ENCODE measurements around the gene DOK3. TPM values are rescaled to one million over a fixed set of nuclear protein-coding genes. Genes with fewer than 3 reads are reported as not detected.

The DOK3 gene
- total and polyA plus RNA-seq, 2 experiments from 2014 or later, result 2.2 to 11.1 TPM

- Histone ChIP-seq H3K4me2 (peak within 1 kb of the TSS; percentile 92), H3K9me2 (ENCODE audit: insufficient read depth) (no peaks in the 10 kb centered on the region), H3K4me1 (ENCODE audit: insufficient read depth) (peaks cover 54% of the 10 kb centered on the region), H3K36me3 (ENCODE audit: insufficient read depth) (peaks cover 8% of the 10 kb centered on the region; the same call in 1 of the 2 replicates), H3K4me3 (peak within 1 kb of the TSS; percentile 97), H3K27ac (ENCODE audit: low read depth) (no peak within 1 kb of the TSS), H4K20me1 (replicated peaks; ENCODE audit: insufficient read depth) (peaks cover 35% of the 10 kb centered on the region), H3F3A (replicated peaks; ENCODE audit: low read depth) (peaks cover 31% of the 10 kb centered on the region), H3K27me3 (ENCODE audit: insufficient read depth) (no peaks in the 10 kb centered on the region), H3K79me2 (replicated peaks; ENCODE audit: insufficient read depth) (peaks cover 44% of the 10 kb centered on the region), H2AFZ (peak within 1 kb of the TSS; percentile 43; the same call in 1 of the 2 replicates)
- H3K9me3 Mint-ChIP-seq, result no peaks in the 10 kb centered on the region
- peaks cover 65% of the 10 kb centered on the region for H3K4me1 Mint-ChIP-seq
- H3K36me3 Mint-ChIP-seq (ENCODE audit: low read depth), result peaks cover 36% of the 10 kb centered on the region
- peak within 1 kb of the TSS; percentile 92 for H3K27ac Mint-ChIP-seq
- peak; percentile 26 for ATAC-seq
- H3K4me3 Mint-ChIP-seq, result peak within 1 kb of the TSS; percentile 83
- TF ChIP-seq CTCF (conservative IDR thresholded peaks at IDR 0.05; ENCODE audit: low read depth in 2 of 2) (no peak), POLR2AphosphoS5 (IDR thresholded peaks at IDR 0.05; ENCODE audit: low read depth) (peak; percentile 74)
- peak; percentile 80 for DNase-seq (ENCODE audit: low spot score)
- H3K27me3 Mint-ChIP-seq (ENCODE audit: insufficient read depth, low read depth, poor library complexity), result peaks cover 28% of the 10 kb centered on the region
These were observed 36.1 kb downstream of the DOK3 start, which contains the start of gene DBN1 for GRCh38 chr5:177473443-177474001. Gene DBN1 (minus strand): TSS chr5:177473634. CDS start chr5:177473521, 113 bp downstream.

GRCh38 chr5:177472460-177473442 is 36.9 kb downstream of the DOK3 start:
- Histone ChIP-seq H3F3A (replicated peaks; ENCODE audit: low read depth) (peaks cover 35% of the 10 kb centered on the region), H3K9me2 (ENCODE audit: insufficient read depth) (no peaks in the 10 kb centered on the region), H3K79me2 (replicated peaks; ENCODE audit: insufficient read depth) (peaks cover 50% of the 10 kb centered on the region), H3K36me3 (ENCODE audit: insufficient read depth) (peaks cover 15% of the 10 kb centered on the region; the same call in 1 of the 2 replicates), H3K4me2 (peak overlapping the region; percentile 92), H3K4me3 (peak overlapping the region; percentile 97), H3K27ac (ENCODE audit: low read depth) (peak overlapping the region; percentile 55; the same call in 1 of the 2 replicates), H3K27me3 (ENCODE audit: insufficient read depth) (no peaks in the 10 kb centered on the region), H3K4me1 (ENCODE audit: insufficient read depth) (peaks cover 54% of the 10 kb centered on the region), H4K20me1 (replicated peaks; ENCODE audit: insufficient read depth) (peaks cover 37% of the 10 kb centered on the region), H2AFZ (no peak overlapping the region)
- peak; percentile 49 for TF ChIP-seq POLR2AphosphoS5 (IDR thresholded peaks at IDR 0.05; ENCODE audit: low read depth)
- no peak for TF ChIP-seq ETS1 (IDR thresholded peaks at IDR 0.05)
- Mint-ChIP-seq H3K27ac (peak overlapping the region; percentile 92), H3K9me3 (no peaks in the 10 kb centered on the region), H3K4me1 (peaks cover 59% of the 10 kb centered on the region), H3K4me3 (peak overlapping the region; percentile 83), H3K27me3 (ENCODE audit: insufficient read depth, low read depth, poor library complexity) (peaks cover 30% of the 10 kb centered on the region), H3K36me3 (ENCODE audit: low read depth) (peaks cover 43% of the 10 kb centered on the region)
- peak; percentile 8 for ATAC-seq
- DNase-seq (ENCODE audit: low spot score), result peak; percentile 62
